Fibroblast of skin of right quadriceps (primary cell): ENCODE results near the gene RANGAP1.
A peak's percentile ranks its signal among the peaks of the same experiment; 100 is the strongest.
"Not testable (repeated sequence)": the region's sequence is repeated elsewhere in the genome, so short reads cannot be mapped to it uniquely, and the experiment has no call there.

Source experiments
- DNase-seq: peaks from one replicate; pipeline ENCODE4 v3.0.0-alpha.2; 2013

Gene RANGAP1

DNA sequence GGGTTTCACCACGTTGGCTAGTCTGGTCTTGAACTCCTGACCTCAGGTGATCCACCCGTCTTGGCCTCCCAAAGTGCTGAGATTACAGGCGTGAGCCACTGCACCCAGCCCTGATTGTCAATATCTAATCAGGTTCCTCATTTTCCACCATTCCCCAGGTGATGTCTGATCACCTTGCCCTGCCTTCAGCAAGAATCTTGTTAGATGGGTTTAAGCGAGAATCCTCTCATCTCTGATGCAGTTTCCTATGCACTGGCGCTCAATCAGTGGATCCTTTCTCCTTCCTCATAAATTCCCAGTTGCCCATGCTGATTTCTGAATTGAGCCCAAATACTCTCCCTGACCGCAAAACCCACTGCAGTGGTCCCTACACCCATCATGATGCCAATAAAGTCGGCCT, 14.7 kb upstream of the RANGAP1 start:
- no peak for DNase-seq

DNA sequence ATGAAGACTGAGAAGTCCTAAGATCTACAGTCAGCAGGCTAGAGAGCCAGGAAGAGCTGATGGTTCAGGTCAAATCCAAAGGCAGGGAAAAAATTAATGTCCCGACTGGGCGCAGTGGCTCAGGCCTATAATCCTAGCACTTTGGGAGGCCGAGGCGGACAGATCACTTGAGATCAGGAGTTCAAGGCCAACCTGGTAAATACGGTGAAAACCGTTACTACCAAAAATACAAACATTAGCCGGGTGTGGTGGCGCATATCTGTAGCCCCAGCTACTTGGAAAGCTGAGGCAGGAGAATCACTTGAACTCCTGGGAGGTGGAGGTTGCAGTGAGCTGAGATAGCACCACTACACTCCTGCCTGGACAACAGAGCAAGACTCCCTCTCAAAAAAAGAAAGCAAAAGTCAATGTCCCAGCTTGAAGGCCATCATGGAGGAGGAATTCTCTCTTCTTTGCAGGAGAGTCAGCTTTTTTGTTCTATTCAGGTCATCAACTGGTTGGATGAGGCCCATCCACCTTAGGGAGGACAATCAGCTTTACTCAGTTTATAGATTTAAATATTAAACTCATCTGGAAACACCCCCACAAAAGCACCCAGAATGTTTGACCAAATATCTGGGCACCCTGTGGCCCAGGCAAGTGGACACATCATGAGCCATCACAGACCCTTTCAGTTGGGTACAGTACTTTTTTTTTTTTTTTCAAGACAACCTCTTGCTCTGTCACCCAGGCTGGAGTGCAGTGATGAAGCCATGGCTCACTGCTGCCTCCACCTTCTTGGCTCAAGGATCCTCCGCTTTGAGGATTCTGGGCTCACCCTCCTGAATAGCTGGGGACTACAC, 11.1 kb upstream of the RANGAP1 start:
- DNase-seq: no peak

- not testable (repeated sequence) for DNase-seq
These were observed 8.8 kb upstream of the RANGAP1 start for GRCh38 chr22:41294816-41295215.

- peak; percentile 93 for DNase-seq
These were observed 4.6 kb upstream of the RANGAP1 start for GRCh38 chr22:41290262-41291221.

GRCh38 chr22:41289671-41290070, 3.7 kb upstream of the RANGAP1 start:
- no peak for DNase-seq

DNA sequence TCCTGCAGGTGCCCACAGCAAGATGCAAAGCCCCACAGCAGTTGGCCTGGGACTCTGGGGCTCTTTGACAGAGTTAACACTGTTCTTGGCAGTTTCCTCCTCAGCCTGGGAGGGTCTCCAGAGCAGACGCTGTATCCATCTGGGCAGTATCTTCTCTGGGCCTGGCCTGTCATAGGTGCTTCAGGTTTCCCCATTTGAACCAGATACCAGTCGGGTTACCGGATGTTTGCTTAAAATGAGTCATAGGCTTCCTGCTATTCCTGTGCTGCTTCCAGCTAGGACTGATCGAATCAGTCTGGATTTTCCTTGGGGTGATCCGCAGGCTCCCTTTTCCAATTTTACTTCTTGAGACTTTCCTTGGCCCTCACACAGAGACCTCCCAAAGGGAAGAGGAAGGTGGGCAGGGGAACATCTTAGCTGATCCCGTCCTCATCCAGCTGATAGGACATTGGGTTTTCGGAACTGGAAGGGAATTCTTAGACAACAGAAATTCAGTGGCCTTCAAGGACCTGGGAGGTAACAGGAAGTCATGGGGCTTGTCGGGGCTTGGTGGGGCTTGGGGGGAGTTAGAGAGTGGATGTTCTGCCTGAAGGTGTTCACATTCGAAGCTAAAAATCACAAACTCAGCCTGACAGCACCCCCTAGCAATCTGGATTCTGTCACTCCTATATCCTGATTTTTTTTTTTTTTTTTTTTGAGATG, 2.4 kb upstream of the RANGAP1 start:
- peak; percentile 74 for DNase-seq

DNA sequence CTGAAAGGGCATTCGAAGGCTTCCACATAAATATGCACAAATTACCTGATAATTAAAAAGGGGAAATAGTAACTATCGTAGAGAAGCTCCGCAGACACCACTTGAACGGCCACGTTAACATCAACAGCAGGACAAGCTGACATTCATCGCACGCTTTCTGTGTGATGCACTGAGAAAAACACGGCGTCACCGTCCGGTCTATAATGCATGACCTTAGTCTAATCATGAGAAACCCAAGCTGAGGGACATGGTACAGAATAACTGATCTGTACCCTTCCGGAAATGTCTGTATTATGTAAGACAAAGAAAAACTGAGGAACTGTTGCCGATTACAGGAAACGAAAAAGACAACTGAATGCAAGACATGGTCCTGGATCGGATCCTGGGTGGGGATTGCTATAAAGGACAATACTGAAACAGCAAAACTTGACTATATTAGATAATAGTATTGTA, 678 bp upstream of the RANGAP1 start:
- DNase-seq: peak; percentile 37

- peak; percentile 91 for DNase-seq
These were observed 557 bp downstream of the RANGAP1 start for GRCh38 chr22:41285441-41285819.

GRCh38 chr22:41284465-41284864, 1.5 kb downstream of the RANGAP1 start:
- DNase-seq: no peak

- no peak for DNase-seq
These were observed 5.1 kb downstream of the RANGAP1 start for GRCh38 chr22:41280854-41281253.

DNA sequence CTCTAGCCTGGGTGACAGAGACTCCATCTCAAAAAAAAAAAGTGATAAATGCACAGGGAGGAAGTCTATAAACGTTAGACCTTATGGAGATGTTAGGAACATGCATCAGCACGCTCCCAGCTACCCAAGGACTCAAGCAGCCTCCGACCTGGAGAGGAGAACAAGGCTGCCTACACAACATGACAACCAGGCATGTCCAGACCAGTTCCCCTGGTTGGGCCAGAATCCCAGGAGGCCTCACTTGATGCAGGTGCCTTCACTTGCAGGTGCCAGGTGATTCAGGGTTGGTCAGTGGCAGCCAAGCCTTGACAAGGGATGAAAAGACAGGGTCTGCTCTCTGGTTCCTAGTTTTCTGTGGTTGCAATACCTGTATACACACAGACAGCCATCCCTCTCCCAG, 5.9 kb downstream of the RANGAP1 start:
- no peak for DNase-seq

DNA sequence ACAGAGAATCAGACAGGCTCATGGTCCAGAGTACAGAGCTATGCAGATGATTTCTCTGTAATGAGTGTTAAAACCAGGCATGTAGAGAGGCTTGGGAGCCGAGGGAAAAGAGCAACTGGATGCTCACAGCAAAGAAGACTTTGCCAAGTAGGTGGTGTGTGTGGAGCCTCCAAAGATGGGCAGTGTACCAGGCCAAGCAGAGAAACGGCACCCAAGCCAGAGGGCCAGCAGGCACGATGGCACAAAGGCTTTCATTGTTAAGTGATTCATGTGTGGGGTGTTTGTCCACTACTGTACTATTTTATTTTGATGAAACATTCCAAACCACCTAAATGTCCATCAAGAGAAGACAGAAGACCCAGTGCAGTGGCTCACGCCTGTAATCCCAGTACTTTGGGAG, 11.1 kb downstream of the RANGAP1 start:
- no peak for DNase-seq

- DNase-seq: no peak
These were observed 12.9 kb downstream of the RANGAP1 start for GRCh38 chr22:41273128-41273527.

- no peak for DNase-seq
These were observed 14.2 kb downstream of the RANGAP1 start for GRCh38 chr22:41271787-41272186.

DNA sequence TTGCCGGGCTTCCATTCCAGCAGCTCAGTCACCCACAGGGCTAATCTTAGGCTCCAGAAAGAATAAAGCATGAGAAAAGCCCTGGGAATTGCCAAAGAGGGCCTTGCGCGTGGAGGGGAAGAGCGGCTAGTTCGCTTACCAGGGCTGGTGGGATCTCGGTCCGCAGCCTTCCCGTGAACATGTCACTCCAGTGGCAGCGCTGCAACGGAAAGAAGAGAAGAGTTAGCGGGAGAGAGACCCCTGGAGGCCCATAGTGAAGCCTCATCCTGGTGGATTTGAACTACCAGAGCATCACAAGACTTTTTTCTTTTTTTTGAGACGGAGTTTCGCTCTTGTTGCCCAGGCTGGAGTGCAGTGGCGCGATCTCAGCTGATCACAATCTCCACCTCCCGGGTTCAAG, 18.0 kb downstream of the RANGAP1 start:
- DNase-seq: no peak

DNA sequence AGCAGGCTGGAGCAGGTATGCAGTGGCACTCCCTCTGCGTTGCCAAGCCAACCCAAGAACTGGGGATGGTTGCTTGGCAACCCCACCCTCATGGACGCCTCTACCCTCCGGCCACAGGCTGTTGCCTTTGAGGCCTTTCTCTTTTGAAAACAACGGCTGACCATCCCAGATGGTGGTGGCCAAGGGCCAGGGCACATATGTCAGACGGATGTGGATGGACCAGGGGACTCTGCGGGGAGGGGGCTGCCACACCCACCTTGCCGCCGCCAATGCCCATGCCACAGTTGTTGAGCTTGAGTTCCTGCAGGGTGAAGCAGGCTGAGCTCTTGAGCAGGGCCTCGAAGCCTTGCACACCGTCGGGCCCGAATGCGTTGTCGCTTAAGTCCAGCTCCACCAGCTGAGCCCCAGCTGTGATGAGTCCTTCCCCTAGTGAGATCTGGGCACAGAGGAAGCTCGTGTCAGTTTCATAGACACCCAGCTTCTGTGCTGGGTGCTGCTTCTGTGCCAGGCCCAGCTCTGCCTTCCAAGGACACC, 21.5 kb downstream of the RANGAP1 start:
- no peak for DNase-seq

DNA sequence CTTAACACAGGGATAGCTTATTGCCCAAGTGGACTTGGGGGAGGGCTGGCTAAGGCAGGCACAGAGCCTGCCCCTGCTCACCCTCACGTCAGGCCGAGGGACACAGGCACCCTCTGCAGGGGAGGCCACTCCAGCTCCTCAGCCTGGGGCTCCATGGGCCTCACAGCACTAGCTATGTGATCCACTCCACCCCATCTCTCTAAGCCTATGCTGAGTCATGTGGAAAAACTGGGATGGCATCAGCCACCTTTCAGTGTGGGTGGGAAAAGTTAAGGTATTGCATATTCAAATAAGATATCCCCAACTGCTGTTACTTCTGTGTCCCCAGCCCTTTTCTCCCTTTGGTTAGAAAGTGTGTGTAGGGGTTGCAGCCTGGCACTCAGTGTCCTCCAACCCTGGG, 22.3 kb downstream of the RANGAP1 start:
- no peak for DNase-seq

- no peak for DNase-seq
These were observed 23.7 kb downstream of the RANGAP1 start for GRCh38 chr22:41262250-41262765.

GRCh38 chr22:41261541-41262249, 24.3 kb downstream of the RANGAP1 start:
- DNase-seq: no peak

- DNase-seq: no peak
These were observed 25.1 kb downstream of the RANGAP1 start for GRCh38 chr22:41260871-41261270.

DNA sequence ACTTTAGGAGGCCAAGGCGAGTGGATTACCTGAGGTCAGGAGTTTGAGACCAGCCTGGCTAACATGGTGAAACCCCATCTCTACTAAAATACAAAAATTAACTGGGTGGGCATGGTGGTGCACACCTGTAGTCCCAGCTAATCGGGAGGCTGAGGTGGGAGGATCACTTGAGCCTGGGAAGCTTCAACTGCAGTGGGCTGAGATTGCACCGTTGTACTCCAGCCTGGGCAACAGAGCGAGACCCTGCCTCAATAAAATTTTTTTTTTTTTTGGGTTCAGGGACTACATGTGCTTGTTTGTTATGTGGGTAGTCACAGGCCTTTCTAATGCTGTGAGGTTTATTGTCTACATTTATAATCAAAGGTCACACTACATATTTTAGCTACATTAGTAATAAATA, 26.2 kb downstream of the RANGAP1 start:
- DNase-seq: not testable (repeated sequence)

DNA sequence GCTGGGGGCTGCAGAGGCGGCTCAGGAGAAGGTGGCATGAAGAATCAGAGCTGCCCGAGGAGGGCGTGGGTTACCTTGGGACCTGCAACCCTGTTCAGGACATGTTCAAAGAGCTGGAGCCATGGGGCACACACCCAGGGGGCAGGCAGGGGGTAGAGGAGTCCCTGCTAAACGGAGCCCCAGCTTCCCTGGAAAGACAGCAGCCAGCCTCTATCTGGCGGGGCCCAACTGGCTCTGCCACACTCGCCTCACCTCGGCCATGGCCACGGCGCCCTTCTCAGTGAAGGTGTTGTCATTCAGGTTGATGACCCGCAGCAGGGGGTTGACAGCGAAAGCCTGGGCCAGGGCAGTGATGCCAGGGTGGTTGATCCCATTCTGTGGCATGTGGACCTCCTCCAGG, 28.3 kb downstream of the RANGAP1 start:
- no peak for DNase-seq
